Measurements from ENCODE around the gene TGFBR3. TPM values are rescaled to one million over a fixed set of nuclear protein-coding genes. Genes with fewer than 3 reads are reported as not detected.

Gene TGFBR3
- total and polyA plus RNA-seq, 9 of the 15 experiments (the other 6 are each of a cell fraction or from before 2014, with no cell fraction given) = 3.6 to 32.4 (median 15.6) TPM

DNA sequence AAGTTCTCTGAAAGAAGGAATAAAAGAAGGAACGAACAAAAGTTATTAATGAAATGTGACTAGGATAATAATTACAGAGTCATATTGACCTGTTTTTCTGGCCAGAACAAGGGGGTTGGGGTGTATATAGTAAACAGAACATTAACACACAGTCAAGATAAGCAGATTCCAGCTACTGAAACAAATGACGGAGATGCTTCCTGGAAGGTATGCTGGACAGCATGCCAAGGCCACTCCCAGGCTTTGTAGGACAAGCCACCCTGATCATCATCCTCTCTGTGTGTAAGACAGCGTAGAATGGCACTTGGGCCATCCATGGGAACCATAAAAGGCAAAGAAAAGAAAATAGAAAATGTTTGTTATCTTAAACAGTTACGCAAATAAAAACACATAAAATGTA lies 120.7 kb downstream of the TGFBR3 start (continued):
- 0 out of 2 replicates have a peak, but pooled peaks have one; percentile 9 for TF ChIP-seq EP400 (IDR thresholded peaks at IDR 0.05)
- TF ChIP-seq, protein P1, sequence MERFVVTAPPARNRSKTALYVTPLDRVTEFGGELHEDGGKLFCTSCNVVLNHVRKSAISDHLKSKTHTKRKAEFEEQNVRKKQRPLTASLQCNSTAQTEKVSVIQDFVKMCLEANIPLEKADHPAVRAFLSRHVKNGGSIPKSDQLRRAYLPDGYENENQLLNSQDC (CRISPR knock-in tag; IDR thresholded peaks at IDR 0.05) = no peak
- TF ChIP-seq, protein P2, sequence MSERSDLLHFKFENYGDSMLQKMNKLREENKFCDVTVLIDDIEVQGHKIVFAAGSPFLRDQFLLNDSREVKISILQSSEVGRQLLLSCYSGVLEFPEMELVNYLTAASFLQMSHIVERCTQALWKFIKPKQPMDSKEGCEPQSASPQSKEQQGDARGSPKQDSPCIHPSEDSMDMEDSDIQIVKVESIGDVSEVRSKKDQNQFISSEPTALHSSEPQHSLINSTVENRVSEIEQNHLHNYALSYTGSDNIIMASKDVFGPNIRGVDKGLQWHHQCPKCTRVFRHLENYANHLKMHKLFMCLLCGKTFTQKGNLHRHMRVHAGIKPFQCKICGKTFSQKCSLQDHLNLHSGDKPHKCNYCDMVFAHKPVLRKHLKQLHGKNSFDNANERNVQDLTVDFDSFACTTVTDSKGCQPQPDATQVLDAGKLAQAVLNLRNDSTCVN (CRISPR knock-in tag; IDR thresholded peaks at IDR 0.05) = no peak
- no peak for TF ChIP-seq BRD9 (IDR thresholded peaks at IDR 0.05; ENCODE audit: low read depth, partially characterized antibody)
- TF ChIP-seq FOS (IDR thresholded peaks at IDR 0.05; ENCODE audit: extremely low read depth, insufficient read length) = no peak
- no peak for TF ChIP-seq U2AF1 (optimal IDR thresholded peaks at IDR 0.05; ENCODE audit: low read depth, low read length)
- 0 out of 2 replicates have a peak, but pooled peaks have one; percentile 20 for TF ChIP-seq NFRKB (IDR thresholded peaks at IDR 0.05; ENCODE audit: low read depth)
- TF ChIP-seq CTBP1 (IDR thresholded peaks at IDR 0.05; ENCODE audit: borderline replicate concordance) = no peak; the same call in 1 of the 2 replicates
- TF ChIP-seq SMAD3 (CRISPR knock-in tag; conservative IDR thresholded peaks at IDR 0.05) = no peak
- TF ChIP-seq, protein P3, sequence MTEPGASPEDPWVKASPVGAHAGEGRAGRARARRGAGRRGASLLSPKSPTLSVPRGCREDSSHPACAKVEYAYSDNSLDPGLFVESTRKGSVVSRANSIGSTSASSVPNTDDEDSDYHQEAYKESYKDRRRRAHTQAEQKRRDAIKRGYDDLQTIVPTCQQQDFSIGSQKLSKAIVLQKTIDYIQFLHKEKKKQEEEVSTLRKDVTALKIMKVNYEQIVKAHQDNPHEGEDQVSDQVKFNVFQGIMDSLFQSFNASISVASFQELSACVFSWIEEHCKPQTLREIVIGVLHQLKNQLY (CRISPR knock-in tag; conservative IDR thresholded peaks at IDR 0.05) = no peak
- no peak for TF ChIP-seq PCBP2 (IDR thresholded peaks at IDR 0.05; ENCODE audit: low read depth, low read length, poor library complexity, severe bottlenecking)
- TF ChIP-seq GTF2E2 (tag; IDR thresholded peaks at IDR 0.05) = no peak
- TF ChIP-seq MTA1 (IDR thresholded peaks at IDR 0.05; ENCODE audit: borderline replicate concordance) = no peak
- no peak for TF ChIP-seq YBX1 (IDR thresholded peaks at IDR 0.05)
- TF ChIP-seq NFE2L1 (tag; IDR thresholded peaks at IDR 0.05; ENCODE audit: borderline replicate concordance, low read depth) = no peak
- TF ChIP-seq MEF2D (tag; conservative IDR thresholded peaks at IDR 0.05; ENCODE audit: low read depth) = no peak
- TF ChIP-seq ZBED1 (IDR thresholded peaks at IDR 0.05) = no peak
- TF ChIP-seq ZKSCAN8 (CRISPR knock-in tag; IDR thresholded peaks at IDR 0.05) = no peak
- TF ChIP-seq, protein P4, sequence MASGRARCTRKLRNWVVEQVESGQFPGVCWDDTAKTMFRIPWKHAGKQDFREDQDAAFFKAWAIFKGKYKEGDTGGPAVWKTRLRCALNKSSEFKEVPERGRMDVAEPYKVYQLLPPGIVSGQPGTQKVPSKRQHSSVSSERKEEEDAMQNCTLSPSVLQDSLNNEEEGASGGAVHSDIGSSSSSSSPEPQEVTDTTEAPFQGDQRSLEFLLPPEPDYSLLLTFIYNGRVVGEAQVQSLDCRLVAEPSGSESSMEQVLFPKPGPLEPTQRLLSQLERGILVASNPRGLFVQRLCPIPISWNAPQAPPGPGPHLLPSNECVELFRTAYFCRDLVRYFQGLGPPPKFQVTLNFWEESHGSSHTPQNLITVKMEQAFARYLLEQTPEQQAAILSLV (tag; IDR thresholded peaks at IDR 0.05) = no peak
- TF ChIP-seq ILK (tag; IDR thresholded peaks at IDR 0.05; ENCODE audit: borderline replicate concordance, low read depth) = no peak
- TF ChIP-seq RBM17 (IDR thresholded peaks at IDR 0.05; ENCODE audit: borderline replicate concordance, low read depth, low read length) = no peak
- no peak for TF ChIP-seq NR1H2 (CRISPR knock-in tag; IDR thresholded peaks at IDR 0.05)
- no peak for TF ChIP-seq YY1 (IDR thresholded peaks at IDR 0.05; ENCODE audit: borderline replicate concordance in 1 of 3, control insufficient read depth in 1 of 3, extremely low read depth in 1 of 3, insufficient read depth in 3 of 3, insufficient read length in 1 of 3, insufficient replicate concordance in 2 of 3, low read depth in 1 of 3, low read length in 2 of 3)
- 0 out of 2 replicates have a peak, but pooled peaks have one; percentile 20 for TF ChIP-seq TEAD4 (IDR thresholded peaks at IDR 0.05; ENCODE audit: low read length)
- TF ChIP-seq TEAD4 (CRISPR knock-in tag; IDR thresholded peaks at IDR 0.05; ENCODE audit: borderline replicate concordance) = no peak
- no peak for TF ChIP-seq TEAD2 (tag; IDR thresholded peaks at IDR 0.05)
- no peak for TF ChIP-seq MYNN (IDR thresholded peaks at IDR 0.05)
- no peak for TF ChIP-seq MYNN (CRISPR knock-in tag; IDR thresholded peaks at IDR 0.05)
- no peak for TF ChIP-seq MAFG (tag; conservative IDR thresholded peaks at IDR 0.05)
